Measurements from ENCODE around the gene MSH2. TPM values are rescaled to one million over a fixed set of nuclear protein-coding genes. Genes with fewer than 3 reads are reported as not detected.

Gene MSH2
- total RNA-seq: 10 to 100 TPM in 1 of 4 donors, 1 to 10 TPM in 3; 5.7 to 12.9 (median 8.5) TPM

- peak within 1 kb of the TSS in 3 of 4 donors; percentile 78 for H3K27ac ChIP-seq
- no peaks in the 10 kb centered on the region for H3K27me3 ChIP-seq
- H3K4me3 ChIP-seq: peak within 1 kb of the TSS; percentile 94 to 96
- no peaks in the 10 kb centered on the region for H3K9me3 ChIP-seq
- H3K4me1 ChIP-seq: peaks cover 0 to 26% (median 6%) of the 10 kb centered on the region in 3 donors
- H3K36me3 ChIP-seq: no peaks in the 10 kb centered on the region
- TF ChIP-seq EP300 (IDR thresholded peaks at IDR 0.05) (no peak), POLR2AphosphoS5 (IDR thresholded peaks at IDR 0.05) (peak; percentile 16), POLR2A (IDR thresholded peaks at IDR 0.05) (peak in 1 of 2 donors; percentile 4)
- ATAC-seq: peak; percentile 99
- 0% methylated on average over 3 to 11 of the region's 73 CpGs for WGBS, 2 donors (ENCODE audit: low coverage in 1 of 2)
These were observed at the start of gene MSH2 for GRCh38 chr2:47402805-47403608. MSH2 (plus strand) TSS chr2:47403156; CDS start chr2:47403192, 36 bp downstream.

- ATAC-seq: no peak
- Histone ChIP-seq H3K4me3 (no peak overlapping the region), H3K27ac (no peak overlapping the region), H3K27me3 (no peaks in the 10 kb centered on the region), H3K9me3 (no peaks in the 10 kb centered on the region), H3K4me1 (peaks cover 0 to 25% (median 0%) of the 10 kb centered on the region in 3 donors), H3K36me3 (no peaks in the 10 kb centered on the region)
- TF ChIP-seq POLR2A (IDR thresholded peaks at IDR 0.05) (no peak), POLR2AphosphoS5 (IDR thresholded peaks at IDR 0.05) (no peak), EP300 (IDR thresholded peaks at IDR 0.05) (no peak), CTCF (IDR thresholded peaks at IDR 0.05) (no peak)
- WGBS, 2 donors (ENCODE audit: low coverage in 1 of 2): 90 to 92% methylated on average over 4 to 7 of the region's 11 CpGs
These were observed 48.7 kb upstream of the MSH2 start for GRCh38 chr2:47354013-47354847.

- WGBS, 2 donors (ENCODE audit: low coverage in 1 of 2): 77 to 86% methylated on average over 5 of the region's 5 CpGs
- no peak overlapping the region for H3K27ac ChIP-seq
- no peak for ATAC-seq
These were observed 48.1 kb upstream of the MSH2 start for GRCh38 chr2:47354848-47355204.

GRCh38 chr2:47357483-47357882, 45.5 kb upstream of the MSH2 start:
- peak; percentile 22 for TF ChIP-seq POLR2AphosphoS5 (IDR thresholded peaks at IDR 0.05)
- no peak for TF ChIP-seq POLR2A (IDR thresholded peaks at IDR 0.05)
- no peaks in the 10 kb centered on the region for H3K36me3 ChIP-seq
- no peaks in the 10 kb centered on the region for H3K9me3 ChIP-seq
- peak overlapping the region in 2 of 4 donors; percentile 45 to 59 for H3K27ac ChIP-seq
- 12 to 54% methylated on average over 4 of the region's 4 CpGs for WGBS, 2 donors (ENCODE audit: low coverage in 1 of 2)
- H3K27me3 ChIP-seq: no peaks in the 10 kb centered on the region
- H3K4me3 ChIP-seq: no peak overlapping the region
- H3K4me1 ChIP-seq: peaks cover 0 to 11% (median 0%) of the 10 kb centered on the region in 3 donors
- ATAC-seq: peak; percentile 50

More at GRCh38 chr2:47354848-47355204, 48.1 kb upstream of the MSH2 start:
- TF ChIP-seq CTCF (IDR thresholded peaks at IDR 0.05) (no peak), POLR2AphosphoS5 (IDR thresholded peaks at IDR 0.05) (no peak), EP300 (IDR thresholded peaks at IDR 0.05) (no peak), POLR2A (IDR thresholded peaks at IDR 0.05) (no peak)
- Histone ChIP-seq H3K4me1 (peaks cover 0 to 25% (median 0%) of the 10 kb centered on the region in 3 donors), H3K36me3 (no peaks in the 10 kb centered on the region), H3K27me3 (no peaks in the 10 kb centered on the region), H3K9me3 (no peaks in the 10 kb centered on the region), H3K4me3 (no peak overlapping the region)

GRCh38 chr2:47359375-47359868, 43.5 kb upstream of the MSH2 start:
- TF ChIP-seq EP300 (IDR thresholded peaks at IDR 0.05) (no peak), CTCF (IDR thresholded peaks at IDR 0.05) (no peak), POLR2A (IDR thresholded peaks at IDR 0.05) (no peak), POLR2AphosphoS5 (IDR thresholded peaks at IDR 0.05) (no peak)
- no peaks in the 10 kb centered on the region for H3K27me3 ChIP-seq
- 61 to 87% methylated on average over 2 to 8 of the region's 10 CpGs for WGBS, 2 donors (ENCODE audit: low coverage in 1 of 2)
- ATAC-seq: no peak
- H3K36me3 ChIP-seq: no peaks in the 10 kb centered on the region
- H3K27ac ChIP-seq: no peak overlapping the region
- H3K9me3 ChIP-seq: no peaks in the 10 kb centered on the region
- H3K4me1 ChIP-seq: peaks cover 0 to 11% (median 0%) of the 10 kb centered on the region in 3 donors
- no peak overlapping the region for H3K4me3 ChIP-seq

Data from gastroesophageal sphincter (tissue), 4 donors.